EH (cell line): ENCODE measurements around the gene FASTK.

ENCODE experiments used
- DNase-seq: peaks from one replicate; pipeline ENCODE4 v3.0.0-alpha.2; 2015; ENCODE audit warnings: low read depth

The FASTK gene

DNA sequence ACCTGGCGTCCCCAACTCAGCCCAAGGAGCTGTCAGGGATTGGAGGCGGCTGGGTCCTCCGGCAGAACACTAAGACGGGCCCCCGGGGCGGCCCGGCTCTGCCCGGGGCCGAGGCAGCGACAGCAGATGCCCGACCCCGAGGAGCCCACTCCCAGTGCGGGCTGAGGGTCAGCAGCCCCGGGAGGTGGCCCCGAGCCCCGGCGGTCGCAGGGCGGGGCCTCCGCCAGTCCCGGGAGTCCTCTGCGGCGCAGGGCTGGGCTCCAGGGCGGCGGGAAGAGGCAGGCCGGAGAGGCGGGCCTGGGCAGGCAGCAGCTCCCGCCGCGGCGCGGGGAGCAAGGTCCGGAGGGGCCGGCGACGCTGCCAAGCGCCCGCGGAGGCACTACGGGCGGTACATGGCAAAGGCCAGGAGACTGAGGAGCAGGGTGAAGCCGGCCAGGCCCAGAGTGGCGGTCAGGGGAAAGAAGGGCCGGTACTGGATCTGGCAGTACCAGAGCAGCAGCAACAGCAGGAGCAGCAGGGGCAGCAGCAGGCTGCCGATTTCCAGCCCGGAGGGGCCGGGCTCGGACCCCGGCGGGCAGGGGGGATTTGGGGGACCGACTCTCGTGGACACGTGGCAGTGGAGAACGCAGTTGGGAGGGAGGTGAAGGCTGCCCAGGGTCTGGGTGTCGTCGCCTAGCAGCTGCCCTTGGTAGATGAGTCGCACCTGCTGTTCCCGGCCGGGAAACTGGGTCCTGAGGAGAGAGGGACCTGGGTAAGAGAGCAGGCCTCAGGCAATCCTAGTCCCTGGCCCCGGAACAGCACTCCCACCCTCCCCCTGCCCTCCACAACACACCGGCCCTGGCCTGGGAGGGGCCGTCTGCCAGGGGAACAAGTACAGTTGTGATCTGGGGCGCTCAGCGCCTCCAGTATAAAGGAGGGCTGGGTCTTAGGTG is 827 bp upstream of the FASTK start:
- peak; percentile 43 for DNase-seq

GRCh38 chr7:151080067-151080521 is 515 bp downstream of the FASTK start:
- peak; percentile 38 for DNase-seq

DNA sequence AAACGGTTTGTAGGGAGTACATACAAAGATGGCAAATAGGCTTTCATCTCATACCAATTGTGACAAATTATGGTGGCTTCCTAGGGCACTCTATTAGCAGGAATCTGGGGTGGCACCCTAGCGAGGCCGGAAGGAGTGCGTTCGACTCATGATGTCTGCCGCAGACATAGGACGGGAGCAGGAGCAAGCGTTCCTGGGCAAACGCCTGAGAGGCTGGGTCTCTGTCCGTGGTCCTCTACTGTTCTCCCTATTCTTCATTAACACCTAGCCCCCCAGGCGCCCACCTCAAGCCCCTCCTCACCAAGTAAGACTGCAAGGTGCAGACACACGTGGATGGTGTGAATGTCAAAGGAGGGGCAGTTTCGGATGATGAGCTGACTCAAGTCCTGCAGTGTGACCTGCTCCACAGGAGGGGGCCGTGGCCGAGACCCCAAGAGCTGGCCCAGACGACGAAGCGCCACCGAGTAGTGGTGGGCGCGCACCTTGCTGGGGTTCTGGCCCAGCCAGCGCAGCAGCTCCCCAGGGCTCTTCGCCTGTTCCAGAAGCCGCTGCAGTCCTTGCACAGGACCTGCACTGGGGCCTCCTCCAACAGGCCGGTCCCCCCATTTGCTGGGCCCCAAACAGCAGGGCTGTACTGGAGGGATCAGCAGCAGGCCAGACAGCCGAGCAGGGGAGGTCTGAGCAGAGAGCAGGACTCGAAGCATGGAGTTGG is 1.3 kb downstream of the FASTK start:
- no peak for DNase-seq

GRCh38 chr7:151078233-151079040 is 2.2 kb downstream of the FASTK start:
- DNase-seq, result peak; percentile 45

- no peak for DNase-seq
Measured at GRCh38 chr7:151077705-151078232, 2.8 kb downstream of the FASTK start.

GRCh38 chr7:151076863-151077704 is 3.5 kb downstream of the FASTK start:
- DNase-seq, result peak; percentile 30

GRCh38 chr7:151075978-151076426 is 4.6 kb downstream of the FASTK start:
- no peak for DNase-seq

GRCh38 chr7:151075662-151075971 is 5.0 kb downstream of the FASTK start:
- DNase-seq, result no peak

DNA sequence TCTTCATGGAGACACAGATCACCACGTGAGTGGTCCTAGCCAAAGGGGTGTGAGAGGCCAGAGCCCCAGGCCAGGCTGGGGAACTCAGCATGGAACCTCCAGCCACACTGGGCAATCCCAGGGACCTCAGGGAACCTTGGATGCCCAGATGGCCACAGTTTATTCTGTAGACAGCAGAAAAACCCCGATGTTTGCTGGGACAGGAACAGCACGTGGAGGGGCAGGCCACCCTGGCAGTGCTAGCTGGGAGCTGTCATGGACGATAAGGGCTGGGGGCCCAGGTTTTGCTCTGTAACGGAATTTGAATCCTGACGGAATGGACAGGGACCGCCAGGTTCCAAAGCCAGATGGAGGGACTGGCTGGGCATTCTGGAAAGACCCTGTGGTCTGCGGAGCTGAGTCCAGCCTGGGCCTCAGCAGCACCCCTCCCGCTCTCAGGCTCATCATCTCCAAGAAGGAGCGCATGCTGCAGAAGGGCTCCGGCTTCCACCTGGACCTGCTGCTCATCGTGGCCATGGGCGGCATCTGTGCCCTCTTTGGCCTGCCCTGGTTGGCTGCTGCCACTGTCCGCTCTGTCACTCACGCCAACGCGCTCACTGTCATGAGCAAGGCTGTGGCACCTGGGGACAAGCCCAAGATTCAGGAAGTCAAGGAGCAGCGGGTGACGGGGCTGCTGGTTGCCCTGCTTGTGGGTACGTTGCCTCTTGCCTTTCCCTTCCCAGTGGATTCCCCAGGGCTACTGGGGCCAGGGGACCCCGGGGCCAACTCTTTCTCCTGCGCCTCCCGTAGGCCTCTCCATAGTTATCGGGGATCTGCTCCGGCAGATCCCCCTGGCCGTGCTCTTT is 5.6 kb downstream of the FASTK start:
- DNase-seq, result no peak

DNA sequence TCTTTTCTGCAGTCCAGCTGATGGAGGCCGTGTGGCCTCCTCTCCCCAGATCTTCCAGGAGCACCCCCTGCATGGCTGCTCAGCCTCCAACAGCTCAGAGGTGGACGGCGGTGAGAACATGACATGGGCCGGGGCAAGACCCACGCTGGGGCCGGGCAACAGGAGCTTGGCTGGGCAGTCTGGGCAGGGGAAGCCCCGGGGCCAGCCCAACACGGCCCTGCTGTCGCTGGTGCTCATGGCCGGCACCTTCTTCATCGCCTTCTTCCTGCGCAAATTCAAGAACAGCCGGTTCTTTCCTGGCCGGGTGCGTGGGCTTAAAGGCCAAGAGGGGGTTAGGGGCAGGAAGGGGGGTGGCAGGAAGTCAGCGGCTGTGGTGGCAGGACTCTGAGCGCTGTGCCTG is 6.6 kb downstream of the FASTK start:
- DNase-seq, result no peak

DNA sequence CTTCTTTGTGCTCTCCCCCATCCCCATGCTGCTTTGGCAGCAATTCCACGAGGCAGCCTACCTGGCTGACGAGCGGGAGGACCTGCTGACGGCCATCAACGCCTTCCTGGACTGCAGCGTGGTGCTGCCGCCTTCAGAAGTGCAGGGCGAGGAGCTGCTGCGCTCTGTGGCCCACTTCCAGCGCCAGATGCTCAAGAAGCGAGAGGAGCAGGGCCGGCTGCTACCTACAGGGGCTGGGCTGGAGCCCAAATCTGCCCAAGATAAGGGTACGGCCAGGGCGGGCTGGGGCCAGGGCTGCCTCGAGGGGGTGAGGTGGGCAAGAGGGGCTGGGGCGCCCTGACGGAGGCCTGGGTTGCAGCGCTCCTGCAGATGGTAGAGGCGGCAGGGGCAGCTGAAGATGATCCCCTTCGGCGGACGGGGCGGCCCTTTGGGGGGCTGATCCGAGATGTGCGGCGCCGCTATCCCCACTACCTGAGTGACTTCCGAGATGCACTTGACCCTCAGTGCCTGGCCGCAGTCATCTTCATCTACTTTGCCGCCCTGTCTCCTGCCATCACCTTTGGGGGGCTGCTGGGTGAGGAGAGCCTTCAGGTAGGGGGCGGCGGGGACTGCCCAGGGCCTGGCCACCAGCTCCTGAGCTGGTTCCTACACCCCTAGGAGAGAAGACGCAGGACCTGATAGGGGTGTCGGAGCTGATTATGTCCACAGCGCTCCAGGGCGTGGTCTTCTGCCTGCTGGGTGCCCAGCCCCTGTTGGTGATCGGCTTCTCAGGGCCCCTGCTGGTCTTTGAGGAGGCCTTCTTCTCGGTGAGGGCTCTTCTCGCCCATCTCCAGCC is 9.4 kb downstream of the FASTK start:
- no peak for DNase-seq

- no peak for DNase-seq
Measured at GRCh38 chr7:151070574-151070960, 10.0 kb downstream of the FASTK start.

DNA sequence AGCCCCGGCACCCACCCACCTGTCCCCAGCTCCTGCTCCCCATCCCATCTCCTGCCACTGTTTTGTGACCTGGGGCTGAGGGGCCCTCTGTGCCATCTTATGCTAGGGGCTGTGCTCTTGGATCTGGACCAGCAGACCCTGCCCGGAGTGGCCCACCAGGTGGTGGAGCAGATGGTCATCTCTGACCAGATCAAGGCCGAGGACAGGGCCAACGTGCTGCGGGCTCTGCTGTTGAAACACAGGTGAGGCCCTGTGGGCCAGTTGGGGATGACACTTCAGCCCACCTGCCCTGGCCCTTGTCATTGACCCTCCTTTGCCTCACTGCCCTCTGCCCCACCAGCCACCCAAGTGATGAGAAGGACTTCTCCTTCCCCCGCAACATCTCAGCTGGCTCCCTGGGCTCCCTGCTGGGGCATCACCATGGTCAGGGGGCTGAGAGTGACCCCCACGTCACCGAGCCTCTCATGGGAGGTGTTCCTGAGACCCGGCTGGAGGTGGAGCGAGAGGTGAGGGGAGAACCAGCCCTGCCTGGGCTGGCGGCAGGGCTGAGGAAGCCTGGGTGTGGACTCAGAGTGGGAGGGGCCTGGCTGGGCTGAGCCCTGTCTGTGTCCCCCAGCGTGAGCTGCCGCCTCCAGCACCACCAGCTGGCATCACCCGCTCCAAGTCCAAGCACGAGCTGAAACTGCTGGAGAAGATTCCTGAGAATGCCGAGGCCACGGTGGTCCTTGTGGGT is 10.6 kb downstream of the FASTK start:
- no peak for DNase-seq

DNA sequence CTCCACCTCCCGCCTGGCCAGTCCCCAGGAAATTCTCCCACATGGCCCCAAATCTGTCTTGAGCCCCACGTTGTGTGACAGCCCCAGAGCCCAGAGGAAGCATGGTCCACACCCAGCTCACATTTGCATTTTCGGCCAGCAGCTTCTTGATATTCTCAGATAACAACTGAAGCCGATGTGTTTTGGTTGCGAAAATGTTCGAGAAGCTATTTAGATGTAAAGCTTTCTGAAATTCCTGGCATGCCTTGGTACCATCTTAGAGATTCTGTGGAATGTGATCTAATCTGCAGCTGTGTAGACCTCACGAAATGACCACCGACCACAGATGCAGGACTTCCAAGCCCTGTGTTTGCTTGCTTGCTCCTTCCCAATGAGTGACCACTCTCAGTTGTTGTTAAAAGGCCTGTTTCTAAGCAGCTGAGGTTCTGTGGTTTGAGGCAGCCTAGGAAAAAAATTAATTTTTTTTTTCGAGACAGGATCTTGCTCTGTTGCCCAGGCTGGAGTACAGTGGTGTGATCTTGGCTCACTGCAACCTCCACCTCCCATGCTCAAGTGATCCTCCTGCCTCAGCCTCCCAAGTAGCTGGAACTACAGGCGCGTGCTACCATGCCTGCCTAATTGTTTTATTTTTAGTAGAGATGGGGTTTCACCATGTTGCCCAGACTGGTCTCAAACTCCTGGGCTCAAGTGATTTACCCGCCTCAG is 12.4 kb downstream of the FASTK start:
- DNase-seq, result peak; percentile 87

GRCh38 chr7:151066273-151066974 is 14.2 kb downstream of the FASTK start:
- DNase-seq, result no peak

DNA sequence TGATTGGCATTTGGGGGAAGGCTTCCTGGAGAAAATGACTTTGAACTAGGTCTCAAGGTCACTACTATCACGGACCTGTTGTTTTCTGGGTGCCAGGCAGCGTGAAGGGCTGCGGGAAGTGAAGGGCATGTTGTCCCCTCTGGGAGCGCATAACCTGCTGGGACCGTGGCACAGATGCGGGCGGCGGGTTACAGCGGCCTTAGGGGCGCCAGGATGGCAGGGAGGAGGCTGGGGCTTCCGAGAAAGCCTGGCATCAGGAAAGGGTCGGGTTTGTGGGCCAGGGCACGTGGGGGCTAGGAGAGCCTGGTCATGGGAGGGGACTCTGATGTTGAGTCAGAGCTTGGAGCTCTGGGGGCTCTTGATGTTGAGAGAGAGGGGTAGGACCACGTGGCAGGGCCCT is 15.1 kb downstream of the FASTK start:
- DNase-seq, result no peak

DNA sequence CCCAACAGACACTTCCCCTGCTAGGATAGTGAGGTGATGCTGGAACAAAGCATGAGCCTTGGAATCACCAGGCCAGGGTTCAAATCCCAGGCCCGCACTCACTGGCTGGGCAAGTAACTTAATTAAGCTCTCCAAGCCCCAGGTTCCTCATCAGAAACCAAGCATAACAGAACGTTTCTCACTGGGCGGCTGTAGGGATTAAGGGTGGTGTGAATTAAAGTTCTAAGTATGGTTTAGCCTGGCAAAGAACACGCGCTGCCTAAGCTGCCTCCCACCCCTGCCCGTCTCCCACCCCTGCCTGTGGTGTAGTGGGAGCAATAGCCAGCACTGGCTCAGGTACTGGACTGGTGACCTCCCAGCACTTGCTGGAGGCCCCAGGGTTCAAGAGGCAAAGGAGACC is 15.6 kb downstream of the FASTK start:
- DNase-seq, result no peak
